ENCODE measurements around the gene NPTX2.
"Not testable (repeated sequence)": the region's sequence is repeated elsewhere in the genome, so short reads cannot be mapped to it uniquely, and the experiment has no call there.

The NPTX2 gene
- long read RNA-seq, donor 1: 0 reads
- long read RNA-seq, donor 2: 0 reads
- long read RNA-seq, donor 3: 0 reads
- long read RNA-seq, donor 4: 0 reads
- long read RNA-seq, donor 5: 0 reads
- long read RNA-seq, donor 6: 0 reads
- long read RNA-seq, donor 7, partial matches to known transcripts: 0 of 1 reads
- long read RNA-seq, donor 7, other reads (novel, unspliced or antisense): 0 of 1 reads
- long read RNA-seq, donor 8, partial matches to known transcripts: 6 of 7 reads
- long read RNA-seq, donor 8, other reads (novel, unspliced or antisense): 0 of 7 reads

GRCh38 chr7:98617051-98617959, at the start of gene NPTX2:
NPTX2 (plus strand) TSS chr7:98617285; CDS start chr7:98617462, 177 bp downstream.
- peak; percentile 78 for DNase-seq

- no peak for DNase-seq
These were observed 49.1 kb upstream of the NPTX2 start for GRCh38 chr7:98567991-98568390.

GRCh38 chr7:98568891-98569290, 48.2 kb upstream of the NPTX2 start:
- no peak for DNase-seq

- DNase-seq: no peak
These were observed 47.3 kb upstream of the NPTX2 start for GRCh38 chr7:98569691-98570337.

GRCh38 chr7:98571006-98571405, 46.1 kb upstream of the NPTX2 start:
- no peak for DNase-seq

GRCh38 chr7:98571986-98572385, 45.1 kb upstream of the NPTX2 start:
- DNase-seq: no peak

GRCh38 chr7:98572716-98573115, 44.4 kb upstream of the NPTX2 start:
- DNase-seq: not testable (repeated sequence)

- DNase-seq: no peak
These were observed 43.3 kb upstream of the NPTX2 start for GRCh38 chr7:98573816-98574215.

- no peak for DNase-seq
These were observed 41.2 kb upstream of the NPTX2 start for GRCh38 chr7:98575878-98576277.

- DNase-seq: no peak
These were observed 32.3 kb upstream of the NPTX2 start for GRCh38 chr7:98584830-98585229.

- no peak for DNase-seq
These were observed 25.2 kb upstream of the NPTX2 start for GRCh38 chr7:98591926-98592325.

- DNase-seq: no peak
These were observed 22.7 kb upstream of the NPTX2 start for GRCh38 chr7:98594348-98594747.

GRCh38 chr7:98594787-98595186, 22.3 kb upstream of the NPTX2 start:
- no peak for DNase-seq

- DNase-seq: no peak
These were observed 18.1 kb upstream of the NPTX2 start for GRCh38 chr7:98598846-98599615.

- no peak for DNase-seq
These were observed 17.2 kb upstream of the NPTX2 start for GRCh38 chr7:98599886-98600285.

- DNase-seq: no peak
These were observed 14.2 kb upstream of the NPTX2 start for GRCh38 chr7:98602755-98603398.

GRCh38 chr7:98603399-98603788, 13.7 kb upstream of the NPTX2 start:
- no peak for DNase-seq

- peak; percentile 40 for DNase-seq
These were observed 3.3 kb upstream of the NPTX2 start for GRCh38 chr7:98613601-98614425.

GRCh38 chr7:98616381-98617050, 569 bp upstream of the NPTX2 start:
- DNase-seq: no peak

GRCh38 chr7:98617960-98618418, 904 bp downstream of the NPTX2 start:
- DNase-seq: peak; percentile 13

Measured in right kidney (tissue), 9 donors.